ENCODE data around the gene NFILZ. TPM values are rescaled to one million over a fixed set of nuclear protein-coding genes. Genes with fewer than 3 reads are reported as not detected.

The NFILZ gene
- total and polyA plus RNA-seq, 4 donors = not detected

DNA sequence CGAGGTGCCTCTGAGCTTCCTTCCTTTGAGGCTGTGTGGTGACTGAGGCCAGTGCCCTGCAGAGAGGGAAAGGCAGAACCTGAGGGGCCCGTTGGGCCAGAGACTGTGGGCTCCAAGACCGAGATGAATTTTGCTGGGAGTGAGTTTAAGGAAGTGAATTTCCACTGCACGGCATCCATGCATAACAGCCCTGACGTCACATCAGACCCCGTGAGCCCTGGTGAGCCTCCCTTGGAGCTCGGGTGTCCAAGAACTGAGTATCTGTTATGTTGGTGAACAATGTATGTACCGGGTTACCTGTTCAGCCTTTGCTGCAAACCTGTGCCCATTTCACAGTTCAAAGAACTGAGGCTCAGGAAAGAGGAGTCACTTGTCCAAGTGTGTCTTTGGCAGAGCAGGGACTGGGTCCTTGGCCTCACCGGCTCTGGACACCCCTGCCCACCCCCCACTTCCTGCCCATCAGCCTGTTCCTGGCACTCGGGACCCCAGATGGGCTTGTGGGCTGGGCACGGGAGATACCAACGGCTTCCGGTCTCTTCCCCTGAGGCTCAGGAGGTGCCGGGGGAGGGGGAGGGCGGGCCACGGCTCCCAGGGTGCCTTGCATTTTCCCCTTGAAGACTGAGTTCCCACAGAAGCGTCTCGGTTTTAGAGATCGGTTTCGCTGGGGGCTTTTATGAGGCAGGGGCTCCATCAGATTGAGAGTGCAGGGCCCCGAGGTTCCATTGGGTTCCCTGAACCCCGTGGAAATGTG lies 33.7 kb downstream of the NFILZ start:
- Histone ChIP-seq H3K27ac (ENCODE audit: low read depth in 1 of 2, low read length in 1 of 2) (no peak overlapping the region), H3K4me1 (ENCODE audit: control insufficient read depth in 5 of 5, insufficient read depth in 5 of 5, low read length in 5 of 5) (no peaks in the 10 kb centered on the region), H3K4me3 (no peak overlapping the region), H3K9me3 (ENCODE audit: control insufficient read depth in 4 of 4, insufficient read depth in 3 of 4, low read length in 3 of 4) (no peaks in the 10 kb centered on the region), H3K9ac (ENCODE audit: insufficient read depth in 1 of 2, low read length in 2 of 2) (no peak overlapping the region), H3K36me3 (ENCODE audit: control insufficient read depth in 4 of 4, insufficient read depth in 4 of 4, low read length in 4 of 4) (no peaks in the 10 kb centered on the region), H3K27me3 (ENCODE audit: control insufficient read depth in 3 of 3, insufficient read depth in 3 of 3, low read length in 2 of 3) (no peaks in the 10 kb centered on the region)
- TF ChIP-seq, protein P1, sequence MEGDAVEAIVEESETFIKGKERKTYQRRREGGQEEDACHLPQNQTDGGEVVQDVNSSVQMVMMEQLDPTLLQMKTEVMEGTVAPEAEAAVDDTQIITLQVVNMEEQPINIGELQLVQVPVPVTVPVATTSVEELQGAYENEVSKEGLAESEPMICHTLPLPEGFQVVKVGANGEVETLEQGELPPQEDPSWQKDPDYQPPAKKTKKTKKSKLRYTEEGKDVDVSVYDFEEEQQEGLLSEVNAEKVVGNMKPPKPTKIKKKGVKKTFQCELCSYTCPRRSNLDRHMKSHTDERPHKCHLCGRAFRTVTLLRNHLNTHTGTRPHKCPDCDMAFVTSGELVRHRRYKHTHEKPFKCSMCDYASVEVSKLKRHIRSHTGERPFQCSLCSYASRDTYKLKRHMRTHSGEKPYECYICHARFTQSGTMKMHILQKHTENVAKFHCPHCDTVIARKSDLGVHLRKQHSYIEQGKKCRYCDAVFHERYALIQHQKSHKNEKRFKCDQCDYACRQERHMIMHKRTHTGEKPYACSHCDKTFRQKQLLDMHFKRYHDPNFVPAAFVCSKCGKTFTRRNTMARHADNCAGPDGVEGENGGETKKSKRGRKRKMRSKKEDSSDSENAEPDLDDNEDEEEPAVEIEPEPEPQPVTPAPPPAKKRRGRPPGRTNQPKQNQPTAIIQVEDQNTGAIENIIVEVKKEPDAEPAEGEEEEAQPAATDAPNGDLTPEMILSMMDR (IDR thresholded peaks at IDR 0.05; ENCODE audit: control extremely low read depth, extremely low read depth) = no peak
- DNase-seq (no peak), ATAC-seq (ENCODE audit: insufficient read depth, low FRiP score) (no peak)
- 25 to 26% methylated on average over 20 to 22 of the region's 22 CpGs for WGBS, 2 donors

DNA sequence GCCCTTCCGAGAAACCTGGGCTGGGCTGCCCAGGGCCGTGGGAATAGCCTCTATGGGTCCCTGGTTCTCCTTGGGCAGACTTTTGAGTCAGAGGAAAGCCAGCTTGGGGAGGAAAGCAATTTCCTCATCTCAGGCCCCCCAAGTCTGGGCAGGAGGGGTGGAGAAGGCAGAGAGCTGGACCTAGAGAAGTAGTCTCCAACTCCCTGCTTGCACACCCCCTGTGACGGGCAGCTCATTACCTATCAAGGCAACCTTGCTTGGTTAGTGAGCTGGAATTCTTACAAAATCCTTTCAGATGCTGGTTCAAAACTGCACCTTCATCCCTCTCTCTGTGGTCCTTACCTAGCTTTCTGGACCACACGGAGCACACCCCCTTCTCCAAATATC lies 34.2 kb downstream of the NFILZ start:
- H3K4me3 ChIP-seq = no peak overlapping the region
- H3K9ac ChIP-seq (ENCODE audit: insufficient read depth in 1 of 2, low read length in 2 of 2) = no peak overlapping the region
- no peaks in the 10 kb centered on the region for H3K9me3 ChIP-seq (ENCODE audit: control insufficient read depth in 4 of 4, insufficient read depth in 3 of 4, low read length in 3 of 4)
- H3K27me3 ChIP-seq (ENCODE audit: control insufficient read depth in 3 of 3, insufficient read depth in 3 of 3, low read length in 2 of 3) = no peaks in the 10 kb centered on the region
- H3K36me3 ChIP-seq (ENCODE audit: control insufficient read depth in 4 of 4, insufficient read depth in 4 of 4, low read length in 4 of 4) = no peaks in the 10 kb centered on the region
- no peak for DNase-seq
- no peak overlapping the region for H3K27ac ChIP-seq (ENCODE audit: low read depth in 1 of 2, low read length in 1 of 2)
- 59 to 66% methylated on average over 4 of the region's 4 CpGs for WGBS, 2 donors
- TF ChIP-seq, protein P1 (IDR thresholded peaks at IDR 0.05; ENCODE audit: control extremely low read depth, extremely low read depth) = no peak
- H3K4me1 ChIP-seq (ENCODE audit: control insufficient read depth in 5 of 5, insufficient read depth in 5 of 5, low read length in 5 of 5) = no peaks in the 10 kb centered on the region
- no peak for ATAC-seq (ENCODE audit: insufficient read depth, low FRiP score)

GRCh38 chr19:8665468-8666213 lies 35.2 kb downstream of the NFILZ start:
- ATAC-seq (ENCODE audit: insufficient read depth, low FRiP score) (no peak), DNase-seq (no peak)
- no peaks in the 10 kb centered on the region for H3K27me3 ChIP-seq (ENCODE audit: control insufficient read depth in 3 of 3, insufficient read depth in 3 of 3, low read length in 2 of 3)
- no peaks in the 10 kb centered on the region for H3K4me1 ChIP-seq (ENCODE audit: control insufficient read depth in 5 of 5, insufficient read depth in 5 of 5, low read length in 5 of 5)
- no peaks in the 10 kb centered on the region for H3K9me3 ChIP-seq (ENCODE audit: control insufficient read depth in 4 of 4, insufficient read depth in 3 of 4, low read length in 3 of 4)
- TF ChIP-seq, protein P1 (IDR thresholded peaks at IDR 0.05; ENCODE audit: control extremely low read depth, extremely low read depth) = no peak
- H3K4me3 ChIP-seq = no peak overlapping the region
- no peak overlapping the region for H3K27ac ChIP-seq (ENCODE audit: low read depth in 1 of 2, low read length in 1 of 2)
- H3K9ac ChIP-seq (ENCODE audit: insufficient read depth in 1 of 2, low read length in 2 of 2) = no peak overlapping the region
- no peaks in the 10 kb centered on the region for H3K36me3 ChIP-seq (ENCODE audit: control insufficient read depth in 4 of 4, insufficient read depth in 4 of 4, low read length in 4 of 4)
- WGBS, 2 donors = 76 to 89% methylated on average over 3 of the region's 3 CpGs

Data from lung (tissue), 12 donors.